Kidney tubule cell (primary cell): Measurements from ENCODE around the gene UGGT2.

Source experiments
- DNase-seq: peaks from one replicate; pipeline ENCODE4 v3.0.0-alpha.2; 2018; ENCODE audit warnings: low spot score

Gene UGGT2, protein sequence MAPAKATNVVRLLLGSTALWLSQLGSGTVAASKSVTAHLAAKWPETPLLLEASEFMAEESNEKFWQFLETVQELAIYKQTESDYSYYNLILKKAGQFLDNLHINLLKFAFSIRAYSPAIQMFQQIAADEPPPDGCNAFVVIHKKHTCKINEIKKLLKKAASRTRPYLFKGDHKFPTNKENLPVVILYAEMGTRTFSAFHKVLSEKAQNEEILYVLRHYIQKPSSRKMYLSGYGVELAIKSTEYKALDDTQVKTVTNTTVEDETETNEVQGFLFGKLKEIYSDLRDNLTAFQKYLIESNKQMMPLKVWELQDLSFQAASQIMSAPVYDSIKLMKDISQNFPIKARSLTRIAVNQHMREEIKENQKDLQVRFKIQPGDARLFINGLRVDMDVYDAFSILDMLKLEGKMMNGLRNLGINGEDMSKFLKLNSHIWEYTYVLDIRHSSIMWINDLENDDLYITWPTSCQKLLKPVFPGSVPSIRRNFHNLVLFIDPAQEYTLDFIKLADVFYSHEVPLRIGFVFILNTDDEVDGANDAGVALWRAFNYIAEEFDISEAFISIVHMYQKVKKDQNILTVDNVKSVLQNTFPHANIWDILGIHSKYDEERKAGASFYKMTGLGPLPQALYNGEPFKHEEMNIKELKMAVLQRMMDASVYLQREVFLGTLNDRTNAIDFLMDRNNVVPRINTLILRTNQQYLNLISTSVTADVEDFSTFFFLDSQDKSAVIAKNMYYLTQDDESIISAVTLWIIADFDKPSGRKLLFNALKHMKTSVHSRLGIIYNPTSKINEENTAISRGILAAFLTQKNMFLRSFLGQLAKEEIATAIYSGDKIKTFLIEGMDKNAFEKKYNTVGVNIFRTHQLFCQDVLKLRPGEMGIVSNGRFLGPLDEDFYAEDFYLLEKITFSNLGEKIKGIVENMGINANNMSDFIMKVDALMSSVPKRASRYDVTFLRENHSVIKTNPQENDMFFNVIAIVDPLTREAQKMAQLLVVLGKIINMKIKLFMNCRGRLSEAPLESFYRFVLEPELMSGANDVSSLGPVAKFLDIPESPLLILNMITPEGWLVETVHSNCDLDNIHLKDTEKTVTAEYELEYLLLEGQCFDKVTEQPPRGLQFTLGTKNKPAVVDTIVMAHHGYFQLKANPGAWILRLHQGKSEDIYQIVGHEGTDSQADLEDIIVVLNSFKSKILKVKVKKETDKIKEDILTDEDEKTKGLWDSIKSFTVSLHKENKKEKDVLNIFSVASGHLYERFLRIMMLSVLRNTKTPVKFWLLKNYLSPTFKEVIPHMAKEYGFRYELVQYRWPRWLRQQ (N-terminal part only)

GRCh38 chr13:96053003-96053703 lies at the start of gene UGGT2:
UGGT2 (minus strand) TSS chr13:96053401; CDS start chr13:96053312, 89 bp downstream.
- DNase-seq = peak; percentile 96

DNA sequence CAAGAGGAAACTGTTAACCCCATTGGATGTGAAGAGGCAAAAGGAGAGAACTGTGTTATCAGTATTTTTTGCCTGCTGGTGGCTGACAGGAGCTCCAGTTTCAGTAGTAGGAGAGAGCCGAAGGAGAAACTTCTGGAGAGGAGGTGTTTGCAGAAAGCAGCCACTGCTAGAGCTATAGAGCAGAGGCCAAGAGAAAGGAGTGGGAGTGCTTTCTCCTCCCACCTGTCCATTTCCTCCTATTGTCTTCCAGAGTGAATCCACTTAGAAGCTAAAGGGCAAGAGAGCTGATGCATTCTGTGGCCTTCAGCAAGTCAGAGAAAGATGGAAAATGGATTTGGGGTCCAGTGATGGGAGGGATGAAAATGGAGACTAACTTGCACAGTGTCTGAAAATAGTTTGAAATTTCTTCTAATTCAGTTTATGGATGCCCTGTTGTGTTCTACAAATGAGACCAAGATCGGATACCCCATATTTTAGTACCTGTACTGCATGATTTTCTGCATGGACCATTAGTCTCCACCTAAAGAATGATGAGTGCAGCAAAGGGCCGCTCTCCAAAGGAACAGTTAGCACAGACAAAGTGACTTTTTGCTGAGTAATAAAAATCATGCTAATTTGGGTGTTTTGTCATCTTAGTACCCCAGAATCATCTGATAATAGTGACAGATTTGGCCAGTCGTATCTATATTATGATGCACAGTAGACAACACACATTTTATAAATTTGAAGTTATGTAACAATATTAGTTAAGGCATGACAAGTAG lies 47.4 kb upstream of the UGGT2 start:
- DNase-seq = no peak

DNA sequence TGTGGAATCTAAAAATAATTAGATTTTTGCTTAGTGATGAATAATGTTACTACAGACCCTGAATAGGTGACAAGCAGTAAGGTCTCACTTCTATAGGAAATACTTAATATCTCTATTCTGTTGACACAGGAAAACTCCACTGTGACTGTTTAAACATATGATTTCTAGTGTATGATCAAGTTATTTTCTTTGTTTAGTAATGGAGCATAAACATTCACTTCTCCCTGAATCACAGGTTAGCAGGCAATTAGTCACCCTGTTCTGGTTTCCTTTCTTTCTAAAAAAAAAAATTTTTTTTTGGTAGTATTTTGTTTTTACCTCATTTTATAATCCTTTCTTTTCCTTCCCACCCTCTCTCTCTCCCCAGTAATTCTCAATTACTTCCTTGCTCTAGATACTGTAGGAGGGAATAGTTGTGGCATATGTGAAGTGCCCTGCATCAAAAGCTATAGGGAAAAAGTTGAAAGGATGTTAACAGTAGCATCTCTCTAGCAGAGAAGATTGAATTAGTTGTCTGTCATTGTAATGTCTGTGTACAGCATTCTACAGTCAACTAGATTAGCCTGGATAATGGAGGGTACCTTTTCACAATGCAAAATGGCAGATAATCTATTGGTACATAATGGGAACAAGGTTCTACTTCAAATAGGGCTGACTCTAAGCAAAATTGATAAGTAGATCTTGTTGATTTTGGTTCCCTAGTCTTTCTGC lies 40.2 kb upstream of the UGGT2 start:
- DNase-seq = no peak

DNA sequence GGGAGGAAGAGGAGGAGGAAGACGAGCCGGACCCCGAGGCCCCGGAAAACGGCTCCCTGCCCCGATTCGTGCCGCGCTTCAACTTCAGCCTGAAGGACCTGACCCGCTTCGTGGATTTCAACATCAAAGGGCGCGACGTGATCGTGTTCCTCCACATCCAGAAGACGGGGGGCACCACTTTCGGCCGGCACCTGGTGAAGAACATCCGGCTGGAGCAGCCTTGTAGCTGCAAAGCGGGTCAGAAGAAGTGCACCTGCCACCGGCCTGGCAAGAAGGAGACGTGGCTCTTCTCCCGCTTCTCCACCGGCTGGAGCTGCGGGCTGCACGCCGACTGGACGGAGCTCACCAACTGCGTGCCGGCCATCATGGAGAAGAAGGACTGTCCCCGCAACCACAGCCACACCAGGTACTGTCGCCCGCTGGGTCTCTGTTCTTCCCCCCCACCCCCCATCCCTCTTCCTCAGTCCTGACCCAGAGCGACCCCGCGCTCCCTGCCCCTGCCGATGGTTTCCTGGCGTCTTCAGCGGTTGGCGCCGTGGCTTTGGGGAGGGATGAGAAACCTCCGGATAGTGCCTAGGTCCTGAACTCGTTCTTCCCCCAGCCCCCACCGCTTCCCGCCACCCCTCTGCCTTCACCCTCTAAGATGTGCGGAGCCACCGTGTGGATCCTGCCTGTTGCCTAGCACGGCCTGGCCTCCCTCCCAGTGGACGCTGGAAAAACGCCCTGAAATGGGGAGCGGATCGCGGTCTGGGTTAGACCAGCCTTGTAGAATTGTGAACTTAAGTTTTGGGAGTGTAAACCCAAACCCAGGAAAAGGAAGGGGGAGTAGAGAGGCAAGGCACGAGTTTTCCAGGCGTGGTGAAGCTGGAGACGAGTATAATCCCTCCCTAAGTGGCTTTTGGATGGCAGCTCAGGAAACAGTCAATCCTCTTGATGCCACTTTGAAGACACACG lies 38.2 kb upstream of the UGGT2 start:
- no peak for DNase-seq

DNA sequence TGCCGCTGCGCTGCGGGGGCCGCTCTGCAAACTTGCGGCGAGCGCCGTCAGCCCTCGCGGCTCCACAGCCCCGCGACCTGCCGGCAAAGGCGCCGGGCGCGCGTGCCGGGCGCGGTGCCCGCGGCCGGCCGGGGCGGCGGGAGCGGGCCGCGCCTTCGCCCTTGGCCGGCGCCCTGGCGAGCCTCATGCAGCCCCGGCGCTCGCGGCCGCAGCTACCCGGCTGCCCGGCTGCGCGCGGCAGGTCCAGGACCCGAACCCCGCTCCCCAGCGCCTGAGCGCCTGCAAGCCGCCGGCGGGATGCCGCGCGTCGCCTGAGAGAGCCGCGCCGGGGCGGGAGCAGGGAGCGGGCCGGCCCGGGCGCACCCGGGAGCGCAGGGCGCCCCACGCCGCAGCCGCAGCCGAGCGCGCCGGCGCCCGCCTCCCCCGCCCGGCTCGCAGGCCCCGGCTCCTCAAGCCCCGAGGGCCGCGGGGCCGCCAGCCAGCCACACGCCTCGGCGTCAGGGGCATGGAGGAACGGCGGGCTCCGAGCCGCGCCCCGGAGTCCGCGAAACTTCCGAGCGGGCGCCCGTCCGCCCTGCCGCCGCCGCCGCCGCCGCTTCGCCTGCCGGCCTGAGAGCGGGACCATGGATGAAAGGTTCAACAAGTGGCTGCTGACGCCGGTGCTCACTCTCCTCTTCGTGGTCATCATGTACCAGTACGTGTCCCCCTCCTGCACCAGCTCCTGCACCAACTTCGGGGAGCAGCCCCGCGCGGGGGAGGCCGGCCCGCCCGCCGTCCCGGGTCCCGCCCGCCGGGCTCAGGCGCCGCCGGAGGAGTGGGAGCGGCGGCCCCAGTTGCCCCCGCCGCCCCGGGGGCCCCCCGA lies 37.3 kb upstream of the UGGT2 start:
- DNase-seq = peak; percentile 25

GRCh38 chr13:96089749-96090239 lies 36.6 kb upstream of the UGGT2 start, which contains the start of gene HS6ST3:
HS6ST3 (plus strand) TSS chr13:96090107.
- peak; percentile 51 for DNase-seq

DNA sequence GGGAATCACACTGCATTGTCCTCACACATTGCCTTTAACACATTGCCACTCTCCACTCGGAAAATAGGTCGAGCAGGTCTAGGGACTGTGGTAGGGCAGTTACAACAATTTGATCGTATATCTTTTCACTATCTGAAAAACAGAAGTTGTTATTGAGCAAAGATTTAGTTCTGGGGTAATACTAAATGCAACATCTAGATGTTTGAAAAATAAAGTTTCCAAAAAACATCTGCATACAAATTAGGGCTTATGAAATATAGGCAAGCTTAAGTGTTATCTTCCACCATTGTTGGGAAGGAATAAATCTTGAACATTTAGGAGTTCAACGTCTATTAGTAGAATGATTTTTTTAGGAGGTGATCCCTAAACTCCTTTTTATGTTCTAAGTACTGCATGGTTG lies 35.9 kb upstream of the UGGT2 start:
- DNase-seq = no peak

DNA sequence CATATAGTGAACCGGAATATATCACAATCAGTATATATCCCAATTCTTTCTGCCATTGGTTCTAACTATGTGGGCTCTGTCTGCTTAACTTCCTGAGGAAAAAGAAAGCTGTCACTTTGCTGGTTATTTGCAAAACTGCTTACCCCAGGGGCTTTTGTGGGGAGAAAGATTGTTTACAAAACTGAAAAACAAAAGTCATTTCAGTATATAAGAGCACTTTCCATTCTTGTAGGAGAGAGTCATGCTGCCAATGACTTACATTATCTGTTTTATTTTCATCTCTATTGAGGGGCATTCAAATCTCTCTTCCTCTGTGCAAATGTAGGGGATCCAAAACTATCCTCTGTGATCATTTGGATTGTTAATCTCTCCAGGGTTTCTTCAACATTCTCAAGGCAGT lies 33.5 kb upstream of the UGGT2 start:
- DNase-seq = no peak

DNA sequence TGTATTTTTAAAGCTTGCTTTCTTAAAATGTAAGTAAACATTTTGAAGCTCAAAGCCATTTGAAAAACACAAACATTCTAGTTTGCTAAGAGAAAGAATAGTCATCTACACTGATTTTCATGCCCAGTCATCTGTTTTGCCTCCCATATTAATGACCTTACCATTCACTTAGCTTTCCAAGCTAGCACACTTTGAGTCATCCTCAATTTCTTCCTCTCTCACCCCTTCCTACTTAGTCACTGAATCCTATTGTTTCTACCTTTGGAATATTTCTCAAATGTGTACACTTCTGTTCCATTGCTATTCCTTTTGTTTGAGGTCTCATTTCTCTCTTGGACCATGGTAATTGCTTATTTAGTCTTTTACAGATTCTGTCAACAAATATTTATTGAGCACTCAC lies 29.4 kb upstream of the UGGT2 start:
- peak; percentile 46 for DNase-seq

DNA sequence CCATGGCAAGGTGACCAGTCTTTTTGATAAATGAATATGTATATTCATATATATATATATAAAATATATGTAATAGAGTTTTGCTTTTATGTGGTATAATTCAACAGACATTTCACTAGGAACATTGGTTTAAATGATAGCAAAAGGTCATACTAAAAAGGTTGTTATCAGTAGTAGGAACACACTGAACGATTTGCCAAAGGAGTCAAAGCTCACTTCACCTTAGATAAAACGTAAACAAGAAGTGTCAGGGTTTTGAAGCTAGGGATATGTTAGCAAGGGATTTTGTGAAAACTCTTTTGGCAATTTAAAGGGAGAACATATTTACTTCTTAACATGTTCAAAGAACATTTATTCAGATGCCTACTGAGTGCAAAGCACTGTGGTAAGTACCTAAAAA lies 28.7 kb upstream of the UGGT2 start:
- DNase-seq = no peak

GRCh38 chr13:96080676-96081075 lies 27.5 kb upstream of the UGGT2 start:
- DNase-seq = no peak

GRCh38 chr13:96075953-96076543 lies 22.8 kb upstream of the UGGT2 start:
- DNase-seq = peak; percentile 28

GRCh38 chr13:96072392-96072791 lies 19.2 kb upstream of the UGGT2 start:
- no peak for DNase-seq

- no peak for DNase-seq
Measured at GRCh38 chr13:96071504-96071903, 18.3 kb upstream of the UGGT2 start.

GRCh38 chr13:96068729-96069128 lies 15.5 kb upstream of the UGGT2 start:
- no peak for DNase-seq

DNA sequence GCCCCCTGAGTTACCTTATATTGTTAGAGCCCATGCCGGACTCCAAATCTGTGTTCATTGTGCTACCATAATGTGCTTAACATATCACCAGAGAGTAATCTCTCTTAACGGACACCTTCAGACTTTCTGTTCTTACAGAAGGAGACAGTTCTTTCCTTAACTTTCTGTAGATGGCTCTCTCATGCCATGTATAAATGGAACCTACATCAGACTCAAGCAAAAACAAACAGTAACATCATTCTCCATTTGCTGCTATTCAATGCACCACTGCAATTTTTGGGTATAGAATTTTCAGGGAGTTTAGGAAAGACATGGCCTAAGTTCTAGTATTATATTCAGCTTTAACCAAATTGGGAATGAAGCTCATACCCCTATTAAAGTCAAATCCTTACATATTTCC lies 12.6 kb upstream of the UGGT2 start:
- no peak for DNase-seq

GRCh38 chr13:96052656-96053002 lies 572 bp downstream of the UGGT2 start:
- DNase-seq = peak; percentile 66
